GM13977 (cell line): ENCODE measurements around the gene MED13L.
"Not testable (repeated sequence)": the region's sequence is repeated elsewhere in the genome, so short reads cannot be mapped to it uniquely, and the experiment has no call there.

ENCODE experiments used
- DNase-seq: peaks from one replicate; pipeline ENCODE4 v3.0.0; 2012; ENCODE audit warnings: low spot score
- in situ Hi-C: fragments of 300-500 bp; cut with MboI; formaldehyde crosslinking; loops from one replicate; pipeline ENCODE4 v1.12.0; 2022; ENCODE audit warnings: low sequenced_read_pairs, low pct_unique_long_range_greater_than_20kb, mixed read lengths, inconsistent platforms; ENCODE audit not compliant: unreplicated experiment
- TF ChIP-seq, protein P1 (sequence below): IDR thresholded peaks from 2 replicates; pipeline ENCODE4 v1.5.1; 2012; ENCODE audit warnings: mild to moderate bottlenecking, control low read depth; ENCODE audit not compliant: insufficient read depth; ENCODE audit errors: extremely low read depth, missing control alignments

MED13L gene

GRCh38 chr12:116238149-116238548, 39.3 kb downstream of the MED13L start:
- no peak for DNase-seq
- in situ Hi-C loops, result no loop called here
- TF ChIP-seq, protein P1, sequence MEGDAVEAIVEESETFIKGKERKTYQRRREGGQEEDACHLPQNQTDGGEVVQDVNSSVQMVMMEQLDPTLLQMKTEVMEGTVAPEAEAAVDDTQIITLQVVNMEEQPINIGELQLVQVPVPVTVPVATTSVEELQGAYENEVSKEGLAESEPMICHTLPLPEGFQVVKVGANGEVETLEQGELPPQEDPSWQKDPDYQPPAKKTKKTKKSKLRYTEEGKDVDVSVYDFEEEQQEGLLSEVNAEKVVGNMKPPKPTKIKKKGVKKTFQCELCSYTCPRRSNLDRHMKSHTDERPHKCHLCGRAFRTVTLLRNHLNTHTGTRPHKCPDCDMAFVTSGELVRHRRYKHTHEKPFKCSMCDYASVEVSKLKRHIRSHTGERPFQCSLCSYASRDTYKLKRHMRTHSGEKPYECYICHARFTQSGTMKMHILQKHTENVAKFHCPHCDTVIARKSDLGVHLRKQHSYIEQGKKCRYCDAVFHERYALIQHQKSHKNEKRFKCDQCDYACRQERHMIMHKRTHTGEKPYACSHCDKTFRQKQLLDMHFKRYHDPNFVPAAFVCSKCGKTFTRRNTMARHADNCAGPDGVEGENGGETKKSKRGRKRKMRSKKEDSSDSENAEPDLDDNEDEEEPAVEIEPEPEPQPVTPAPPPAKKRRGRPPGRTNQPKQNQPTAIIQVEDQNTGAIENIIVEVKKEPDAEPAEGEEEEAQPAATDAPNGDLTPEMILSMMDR, result no peak

DNA sequence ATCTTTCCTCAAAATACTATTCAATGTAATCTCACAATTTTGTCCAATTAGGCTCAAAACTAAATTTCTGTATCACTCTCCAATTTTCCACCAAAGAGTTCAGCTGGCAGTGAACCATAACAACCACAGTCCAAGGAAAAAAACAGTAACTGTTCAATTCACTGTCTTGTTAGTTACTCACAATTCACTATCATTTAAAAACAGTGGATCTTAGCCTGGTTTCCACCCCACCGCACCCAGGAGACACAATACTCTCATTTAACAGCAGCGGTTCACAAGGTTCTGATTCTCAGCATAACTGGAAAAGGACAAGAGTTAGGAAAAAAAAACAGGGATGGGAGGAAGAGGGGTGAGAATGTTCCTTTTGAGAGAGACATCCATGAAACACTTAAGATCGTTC, 40.5 kb downstream of the MED13L start:
- TF ChIP-seq, protein P1, result no peak
- no peak for DNase-seq
- in situ Hi-C loops, result no loop called here

DNA sequence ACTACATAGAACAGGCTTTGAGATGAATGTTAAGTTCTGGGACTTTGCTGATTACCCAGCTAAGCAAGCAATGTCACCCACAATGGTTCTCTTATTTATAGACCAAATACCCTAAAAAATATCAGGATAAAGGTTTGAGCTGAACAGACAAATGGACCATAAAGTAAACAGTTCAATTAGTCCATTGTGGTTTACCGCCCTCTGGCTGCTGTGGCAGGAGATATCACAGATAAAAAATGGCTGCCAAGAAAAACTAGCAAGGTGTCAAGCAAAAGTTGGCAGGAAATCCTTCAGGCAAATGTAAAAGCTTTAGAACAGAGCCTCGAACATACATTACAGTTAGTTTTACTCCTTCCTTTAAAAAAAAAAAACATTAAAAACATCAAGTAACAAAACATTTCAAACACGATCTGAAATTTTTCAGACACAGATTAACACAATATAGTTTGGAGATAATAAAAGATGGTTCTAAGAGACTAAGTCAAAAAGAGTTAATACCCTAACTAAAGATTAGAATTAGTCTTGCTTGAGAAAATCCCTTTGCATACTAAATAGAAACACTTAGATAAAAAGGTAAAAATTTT, 41.3 kb downstream of the MED13L start:
- in situ Hi-C loops, result no loop called here
- TF ChIP-seq, protein P1, result peak; percentile 75
- DNase-seq, result peak; percentile 42

DNA sequence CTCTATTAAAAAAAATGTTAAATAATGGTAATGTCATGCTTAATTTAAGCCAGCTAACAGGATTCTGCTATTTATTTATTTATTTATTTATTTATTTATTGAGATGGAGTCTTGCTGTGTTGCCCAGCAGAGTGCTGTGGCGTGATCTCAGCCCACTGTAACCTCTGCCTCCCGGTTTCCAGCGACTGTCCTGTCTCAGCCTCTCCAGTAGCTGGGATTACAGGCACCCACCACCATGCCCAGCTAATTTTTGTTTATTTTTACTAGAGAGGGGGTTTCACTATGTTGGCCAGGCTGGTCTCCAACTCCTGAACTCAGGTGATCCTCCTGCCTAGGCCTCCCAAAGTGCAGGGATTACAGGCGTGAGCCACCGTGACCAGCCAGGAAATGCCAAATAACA, 43.3 kb downstream of the MED13L start:
- in situ Hi-C loops, DNase-seq: not testable (repeated sequence)

GRCh38 chr12:116233669-116234068, 43.8 kb downstream of the MED13L start:
- in situ Hi-C loops, result no loop called here

DNA sequence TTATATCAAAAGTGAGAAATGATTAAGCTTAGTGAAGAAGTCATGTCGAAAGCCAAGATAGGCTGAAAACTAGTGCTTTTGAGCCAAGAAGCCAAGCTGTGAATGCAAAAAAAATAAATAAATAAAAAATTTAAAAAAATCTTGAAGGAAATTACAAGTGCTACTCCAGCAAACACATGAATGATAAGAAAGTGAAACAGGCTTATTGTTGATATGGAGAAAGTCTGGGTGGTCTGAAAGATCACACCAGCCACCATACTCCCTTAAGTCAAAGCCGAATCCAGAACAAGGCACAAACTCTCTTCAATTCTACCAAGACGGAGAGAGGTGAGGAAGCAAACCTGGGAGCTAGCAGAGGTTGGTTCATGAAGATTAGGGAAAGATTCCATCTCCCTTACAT, 49.7 kb downstream of the MED13L start:
- TF ChIP-seq, protein P1, result no peak
- in situ Hi-C loops, result no loop called here
- no peak for DNase-seq

More at GRCh38 chr12:116233669-116234068, 43.8 kb downstream of the MED13L start:
- TF ChIP-seq, protein P1, result no peak
- no peak for DNase-seq

DNA sequence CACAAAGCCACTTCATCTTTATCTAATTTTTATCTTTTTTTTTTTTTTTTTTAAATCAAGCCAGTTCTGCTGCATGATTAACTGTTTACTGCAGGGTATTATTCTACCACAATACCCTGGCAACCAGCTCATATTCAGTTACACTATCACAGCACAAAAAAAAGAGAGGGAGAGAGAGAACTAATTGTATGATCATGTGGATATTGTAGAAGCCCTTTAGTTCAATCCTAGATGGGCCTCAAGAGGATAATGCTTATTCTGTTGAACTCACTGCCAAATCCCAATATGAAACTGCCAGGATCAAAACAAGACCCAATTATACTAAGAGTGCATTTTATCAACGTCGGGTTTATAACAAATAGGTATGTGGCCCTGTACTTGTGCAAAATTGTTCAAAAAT, 51.5 kb downstream of the MED13L start:
- TF ChIP-seq, protein P1, result no peak
- no peak for DNase-seq
- in situ Hi-C loops, result no loop called here
